Measurements from ENCODE around the gene C11orf54.

The C11orf54 gene

GRCh38 chr11:93720522-93720921 lies 20.9 kb upstream of the C11orf54 start:
- no peak for TF ChIP-seq CTCF (IDR thresholded peaks at IDR 0.05; ENCODE audit: insufficient read depth, low read length, missing control alignments)
- ChIA-PET POLR2A (no interaction called here), CTCF (interaction anchor here (1.1 kb wide), 1 partner anchor 18 kb away, joined by 3 read pairs; no protein-coding TSS in a partner anchor)
- H3K4me3 ChIP-seq (ENCODE audit: low read depth, low read length): no peak overlapping the region
- no peak for DNase-seq (ENCODE audit: low read depth, low spot score)

GRCh38 chr11:93724089-93724488 lies 17.4 kb upstream of the C11orf54 start:
- CTCF ChIA-PET: no interaction called here
- H3K4me3 ChIP-seq (ENCODE audit: low read depth, low read length): no peak overlapping the region
- DNase-seq (ENCODE audit: low read depth, low spot score): no peak
- POLR2A ChIA-PET: interaction anchor here (1.0 kb wide), 1 partner anchor 17 kb away, joined by 3 read pairs; the partner anchor contains the start of genes C11orf54 and TAF1D
- TF ChIP-seq CTCF (IDR thresholded peaks at IDR 0.05; ENCODE audit: insufficient read depth, low read length, missing control alignments): no peak

- DNase-seq (ENCODE audit: low read depth, low spot score): no peak
- H3K4me3 ChIP-seq (ENCODE audit: low read depth, low read length): no peak overlapping the region
- POLR2A ChIA-PET: interaction anchor here (0.6 to 0.9 kb wide), 2 partner anchors 10 to 11 kb away, joined by 3 to 4 read pairs; no protein-coding TSS in a partner anchor
- CTCF ChIA-PET: interaction anchor here (1.2 kb wide), 1 partner anchor 12 kb away, joined by 4 read pairs; no protein-coding TSS in a partner anchor
- no peak for TF ChIP-seq CTCF (IDR thresholded peaks at IDR 0.05; ENCODE audit: insufficient read depth, low read length, missing control alignments)
These were observed 13.3 kb upstream of the C11orf54 start for GRCh38 chr11:93727985-93728791.

- TF ChIP-seq CTCF (IDR thresholded peaks at IDR 0.05; ENCODE audit: insufficient read depth, low read length, missing control alignments): no peak
- ChIA-PET CTCF (interaction anchor here (1.1 to 1.2 kb wide), 2 partner anchors 9 to 12 kb away, joined by 3 to 4 read pairs; no protein-coding TSS in a partner anchor), POLR2A (interaction anchor here (0.6 to 0.9 kb wide), 2 partner anchors 10 to 12 kb away, joined by 3 to 4 read pairs; no protein-coding TSS in a partner anchor)
- DNase-seq (ENCODE audit: low read depth, low spot score): no peak
- no peak overlapping the region for H3K4me3 ChIP-seq (ENCODE audit: low read depth, low read length)
These were observed 12.7 kb upstream of the C11orf54 start for GRCh38 chr11:93728792-93729128.

- CTCF ChIA-PET: interaction anchor here (1.1 to 1.7 kb wide), 3 partner anchors 9 to 55 kb away, joined by 3 to 4 read pairs (median 4); partner anchors contain the start of gene MED17
- H3K4me3 ChIP-seq (ENCODE audit: low read depth, low read length): no peak overlapping the region
- POLR2A ChIA-PET: interaction anchor here (0.9 to 3.6 kb wide), 2 partner anchors 9 to 12 kb away, joined by 4 to 26 read pairs; partner anchors contain the start of genes C11orf54 and TAF1D
- TF ChIP-seq CTCF (IDR thresholded peaks at IDR 0.05; ENCODE audit: insufficient read depth, low read length, missing control alignments): no peak
- no peak for DNase-seq (ENCODE audit: low read depth, low spot score)
These were observed 12.3 kb upstream of the C11orf54 start for GRCh38 chr11:93729129-93729616.

Data from AG04449 (cell line).